Endothelial cell (in vitro differentiated cells): Measurements from ENCODE around the gene SNAI3. TPM values are rescaled to one million over a fixed set of nuclear protein-coding genes. Genes with fewer than 3 reads are reported as not detected.

ENCODE experiments used
- DNase-seq: peaks from one replicate; pipeline ENCODE4 v3.0.0; 2021; ENCODE audit warnings: low spot score
- H3K27ac Mint-ChIP-seq: one replicate; pipeline ENCODE4 v1.8.0; 2021; ENCODE audit warnings: mixed read lengths, inconsistent platforms; ENCODE audit not compliant: unreplicated experiment
- H3K27me3 Mint-ChIP-seq: one replicate; pipeline ENCODE4 v1.8.0; 2021; ENCODE audit warnings: mild to moderate bottlenecking, moderate library complexity, mixed read lengths, inconsistent platforms; ENCODE audit not compliant: unreplicated experiment
- H3K36me3 Mint-ChIP-seq: one replicate; pipeline ENCODE4 v1.8.0; 2021; ENCODE audit warnings: mild to moderate bottlenecking, low read depth, mixed read lengths, inconsistent platforms; ENCODE audit not compliant: unreplicated experiment
- H3K4me1 Mint-ChIP-seq: one replicate; pipeline ENCODE4 v1.8.0; 2021; ENCODE audit warnings: mild to moderate bottlenecking, mixed read lengths, inconsistent platforms; ENCODE audit not compliant: unreplicated experiment
- H3K4me3 Mint-ChIP-seq: one replicate; pipeline ENCODE4 v1.8.0; 2021; ENCODE audit warnings: mild to moderate bottlenecking, mixed read lengths, inconsistent platforms; ENCODE audit not compliant: unreplicated experiment
- H3K9me3 Mint-ChIP-seq: one replicate; pipeline ENCODE4 v1.8.0; 2021; ENCODE audit warnings: mixed read lengths, inconsistent platforms; ENCODE audit not compliant: unreplicated experiment
- total RNA-seq: library from RNA; stranded (reverse); fragmentation: NEBNext Ultra II Directional; extraction: Animal tissue kit (Norgen Biotek cat#: 25700); gene quantifications from one replicate; pipeline ENCODE4 v1.2.1, GENCODE V29; 2021; ENCODE audit not compliant: unreplicated experiment
- TF ChIP-seq, protein P1 (sequence below): fragments of 200-600 bp; sonication (generic); IDR thresholded peaks from one replicate; pipeline ENCODE4 v1.5.0; 2021; ENCODE audit warnings: antibody characterized with exemption; ENCODE audit not compliant: unreplicated experiment

The SNAI3 gene
- total RNA-seq, 1 donor from 2014 or later = 2.6 TPM

DNA sequence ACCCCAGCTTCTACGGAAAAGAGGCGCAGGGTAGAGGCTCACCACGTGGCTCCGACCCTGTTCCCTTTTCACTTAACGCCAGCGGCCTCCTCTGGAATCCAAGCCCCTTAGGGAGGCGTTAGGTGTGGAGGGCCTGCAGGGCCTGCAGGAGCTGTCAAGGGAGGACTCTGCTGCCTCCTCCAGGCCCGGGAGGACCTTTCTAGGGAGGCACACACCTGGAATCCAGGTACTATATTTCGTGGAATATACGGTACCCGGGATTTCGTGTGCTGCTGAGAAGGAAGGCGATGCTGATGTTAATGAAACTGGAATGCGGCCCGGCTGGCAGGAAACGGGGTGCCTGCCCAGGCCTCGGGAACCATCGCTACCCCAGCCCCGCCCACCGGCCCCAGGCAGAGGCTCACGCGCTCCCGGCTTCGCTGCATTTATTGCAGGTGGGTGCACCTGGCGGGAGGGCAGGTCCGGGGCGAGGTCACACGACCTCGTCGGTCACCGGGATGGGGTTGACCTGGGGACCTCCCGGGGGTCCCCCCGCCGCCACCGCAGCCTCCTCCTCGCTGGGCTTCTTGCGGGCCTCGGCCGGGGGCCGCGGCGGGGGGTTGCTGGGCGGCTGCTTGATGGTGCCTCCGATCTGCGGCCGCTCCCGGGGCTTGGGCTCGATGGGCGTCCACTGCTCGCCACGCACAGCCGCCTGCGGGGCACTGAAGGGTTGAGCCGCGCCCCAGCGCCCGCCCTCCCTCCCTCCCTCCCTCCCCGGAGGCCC is 43.2 kb downstream of the SNAI3 start:
- no peaks in the 10 kb centered on the region for H3K9me3 Mint-ChIP-seq
- H3K36me3 Mint-ChIP-seq = peaks cover 14% of the 10 kb centered on the region
- H3K4me1 Mint-ChIP-seq = no peaks in the 10 kb centered on the region
- no peak overlapping the region for H3K4me3 Mint-ChIP-seq
- peaks cover 11% of the 10 kb centered on the region for H3K27me3 Mint-ChIP-seq
- DNase-seq = no peak
- TF ChIP-seq, protein P1, sequence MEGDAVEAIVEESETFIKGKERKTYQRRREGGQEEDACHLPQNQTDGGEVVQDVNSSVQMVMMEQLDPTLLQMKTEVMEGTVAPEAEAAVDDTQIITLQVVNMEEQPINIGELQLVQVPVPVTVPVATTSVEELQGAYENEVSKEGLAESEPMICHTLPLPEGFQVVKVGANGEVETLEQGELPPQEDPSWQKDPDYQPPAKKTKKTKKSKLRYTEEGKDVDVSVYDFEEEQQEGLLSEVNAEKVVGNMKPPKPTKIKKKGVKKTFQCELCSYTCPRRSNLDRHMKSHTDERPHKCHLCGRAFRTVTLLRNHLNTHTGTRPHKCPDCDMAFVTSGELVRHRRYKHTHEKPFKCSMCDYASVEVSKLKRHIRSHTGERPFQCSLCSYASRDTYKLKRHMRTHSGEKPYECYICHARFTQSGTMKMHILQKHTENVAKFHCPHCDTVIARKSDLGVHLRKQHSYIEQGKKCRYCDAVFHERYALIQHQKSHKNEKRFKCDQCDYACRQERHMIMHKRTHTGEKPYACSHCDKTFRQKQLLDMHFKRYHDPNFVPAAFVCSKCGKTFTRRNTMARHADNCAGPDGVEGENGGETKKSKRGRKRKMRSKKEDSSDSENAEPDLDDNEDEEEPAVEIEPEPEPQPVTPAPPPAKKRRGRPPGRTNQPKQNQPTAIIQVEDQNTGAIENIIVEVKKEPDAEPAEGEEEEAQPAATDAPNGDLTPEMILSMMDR = no peak
- no peak overlapping the region for H3K27ac Mint-ChIP-seq

DNA sequence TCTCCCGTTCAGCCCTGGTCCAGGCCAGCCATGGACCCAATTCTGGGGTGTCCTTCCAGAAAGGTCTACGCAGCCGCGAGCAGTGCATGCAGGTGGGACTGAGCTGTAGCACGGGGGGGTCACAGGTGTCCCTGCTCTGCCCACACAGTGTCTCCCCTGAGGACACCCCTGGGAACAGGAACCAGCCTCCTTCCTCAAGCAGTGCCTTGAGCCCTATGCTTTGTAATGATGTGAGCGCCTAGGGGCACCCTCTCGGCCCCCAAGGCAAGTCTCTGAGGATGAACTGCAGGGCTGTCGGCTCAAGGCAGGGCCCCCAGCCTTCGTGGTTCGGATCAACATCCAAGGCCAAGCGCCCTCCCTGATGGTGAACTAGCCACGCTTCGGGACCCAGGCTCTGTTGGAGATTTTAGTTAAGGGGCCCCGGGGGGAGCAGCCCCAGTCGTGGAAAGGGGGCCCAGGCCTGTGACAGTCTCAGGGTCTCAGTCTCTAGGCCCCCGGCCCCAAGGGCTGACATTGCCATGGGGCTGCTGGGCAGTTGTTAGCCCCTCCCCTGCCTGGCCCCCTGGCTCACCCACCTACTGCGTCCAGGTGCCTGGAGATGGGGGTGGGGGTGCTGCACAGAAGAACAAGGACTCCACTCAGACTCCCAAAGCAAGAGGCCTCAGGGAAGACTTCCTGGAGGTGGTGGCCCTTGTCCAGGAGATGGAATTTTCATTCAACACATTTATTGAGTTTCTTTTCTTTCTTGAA is 45.6 kb downstream of the SNAI3 start:
- TF ChIP-seq, protein P1 = no peak
- Mint-ChIP-seq H3K4me3 (no peak overlapping the region), H3K27ac (no peak overlapping the region), H3K4me1 (no peaks in the 10 kb centered on the region), H3K36me3 (peaks cover 18% of the 10 kb centered on the region), H3K9me3 (no peaks in the 10 kb centered on the region), H3K27me3 (peaks cover 21% of the 10 kb centered on the region)
- no peak for DNase-seq

DNA sequence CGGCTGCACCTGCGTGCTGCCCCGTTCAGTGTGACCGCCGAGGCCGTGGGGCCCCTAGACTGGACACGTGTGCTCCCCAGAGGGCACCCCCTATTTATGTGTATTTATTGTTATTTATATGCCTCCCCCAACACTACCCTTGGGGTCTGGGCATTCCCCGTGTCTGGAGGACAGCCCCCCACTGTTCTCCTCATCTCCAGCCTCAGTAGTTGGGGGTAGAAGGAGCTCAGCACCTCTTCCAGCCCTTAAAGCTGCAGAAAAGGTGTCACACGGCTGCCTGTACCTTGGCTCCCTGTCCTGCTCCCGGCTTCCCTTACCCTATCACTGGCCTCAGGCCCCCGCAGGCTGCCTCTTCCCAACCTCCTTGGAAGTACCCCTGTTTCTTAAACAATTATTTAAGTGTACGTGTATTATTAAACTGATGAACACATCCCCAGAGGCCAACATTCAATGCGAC is 46.2 kb downstream of the SNAI3 start:
- DNase-seq = no peak
- Mint-ChIP-seq H3K36me3 (peaks cover 17% of the 10 kb centered on the region), H3K4me3 (no peak overlapping the region)

DNA sequence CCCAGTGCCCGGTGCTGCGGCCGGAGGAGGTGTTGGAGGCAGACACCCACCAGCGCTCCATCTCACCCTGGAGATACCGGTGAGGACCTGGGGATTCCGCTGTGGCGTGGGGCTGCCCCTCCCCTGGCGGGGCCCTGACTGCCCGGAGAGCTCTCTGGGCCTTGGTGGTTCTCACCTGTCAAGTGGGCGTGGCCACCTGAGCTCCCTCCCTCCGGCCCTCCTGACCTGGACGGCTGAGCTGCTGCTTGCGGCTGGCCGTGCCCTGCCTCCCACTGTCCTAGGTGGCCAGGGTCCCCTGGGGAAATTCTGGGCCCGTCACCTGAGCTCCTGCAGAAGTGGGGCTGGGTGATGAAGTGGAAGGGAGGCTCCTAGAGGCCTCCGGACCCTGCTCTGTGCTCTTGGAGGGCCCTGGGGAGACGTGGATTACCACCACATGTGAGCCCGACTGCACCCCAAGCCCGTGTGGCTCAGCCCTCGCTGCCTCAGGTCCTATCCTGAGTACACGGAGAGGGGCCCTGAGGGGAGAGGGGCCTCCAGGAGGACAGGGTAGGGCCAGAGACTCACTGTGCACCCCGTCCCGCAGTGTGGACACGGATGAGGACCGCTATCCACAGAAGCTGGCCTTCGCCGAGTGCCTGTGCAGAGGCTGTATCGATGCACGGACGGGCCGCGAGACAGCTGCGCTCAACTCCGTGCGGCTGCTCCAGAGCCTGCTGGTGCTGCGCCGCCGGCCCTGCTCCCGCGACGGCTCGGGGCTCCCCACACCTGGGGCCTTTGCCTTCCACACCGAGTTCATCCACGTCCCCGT is 46.9 kb downstream of the SNAI3 start:
- H3K9me3 Mint-ChIP-seq = no peaks in the 10 kb centered on the region
- peaks cover 19% of the 10 kb centered on the region for H3K27me3 Mint-ChIP-seq
- H3K36me3 Mint-ChIP-seq = peaks cover 12% of the 10 kb centered on the region
- no peak for DNase-seq
- no peak overlapping the region for H3K27ac Mint-ChIP-seq
- TF ChIP-seq, protein P1 = no peak
- H3K4me3 Mint-ChIP-seq = no peak overlapping the region
- no peaks in the 10 kb centered on the region for H3K4me1 Mint-ChIP-seq

More for the DNA sequence above, 46.2 kb downstream of the SNAI3 start:
- TF ChIP-seq, protein P1 = no peak
- Mint-ChIP-seq H3K27ac (no peak overlapping the region), H3K4me1 (no peaks in the 10 kb centered on the region), H3K9me3 (no peaks in the 10 kb centered on the region), H3K27me3 (peaks cover 22% of the 10 kb centered on the region)
